HG03159 (cell line): ENCODE data around the gene ARHGEF10L.

Experiments
- ATAC-seq: cut with Tn5 transposase; IDR thresholded peaks from one replicate; pipeline ENCODE4 v1.9.1; 2021; ENCODE audit warnings: mild to moderate bottlenecking, moderate library complexity; ENCODE audit not compliant: unreplicated experiment

The ARHGEF10L gene

GRCh38 chr1:17630048-17630830, 90.7 kb downstream of the ARHGEF10L start:
- ATAC-seq = no peak

- ATAC-seq = no peak
Observed at GRCh38 chr1:17630986-17631385, 91.5 kb downstream of the ARHGEF10L start.

- ATAC-seq = no peak
Observed at GRCh38 chr1:17631410-17631809, 91.9 kb downstream of the ARHGEF10L start.

GRCh38 chr1:17632106-17632505, 92.6 kb downstream of the ARHGEF10L start:
- no peak for ATAC-seq

GRCh38 chr1:17632541-17633184, 93.2 kb downstream of the ARHGEF10L start:
- ATAC-seq = no peak

- no peak for ATAC-seq
Observed at GRCh38 chr1:17633654-17634053, 94.2 kb downstream of the ARHGEF10L start.

- no peak for ATAC-seq
Observed at GRCh38 chr1:17635276-17635675, 95.8 kb downstream of the ARHGEF10L start.

- ATAC-seq = no peak
Observed at GRCh38 chr1:17635811-17636210, 96.3 kb downstream of the ARHGEF10L start.

- ATAC-seq = no peak
Observed at GRCh38 chr1:17636612-17637011, 97.1 kb downstream of the ARHGEF10L start.

- no peak for ATAC-seq
Observed at GRCh38 chr1:17637055-17637454, 97.6 kb downstream of the ARHGEF10L start.

- ATAC-seq = no peak
Observed at GRCh38 chr1:17639703-17640340, 100.3 kb downstream of the ARHGEF10L start.

- ATAC-seq = no peak
Observed at GRCh38 chr1:17640393-17640792, 100.9 kb downstream of the ARHGEF10L start.

GRCh38 chr1:17640975-17641374, 101.5 kb downstream of the ARHGEF10L start:
- no peak for ATAC-seq

- ATAC-seq = no peak
Observed at GRCh38 chr1:17642169-17642568, 102.7 kb downstream of the ARHGEF10L start.

GRCh38 chr1:17642943-17643342, 103.4 kb downstream of the ARHGEF10L start:
- ATAC-seq = no peak

GRCh38 chr1:17643861-17644703, 104.6 kb downstream of the ARHGEF10L start:
- ATAC-seq = no peak

- ATAC-seq = no peak
Observed at GRCh38 chr1:17645068-17645911, 105.8 kb downstream of the ARHGEF10L start.

- no peak for ATAC-seq
Observed at GRCh38 chr1:17646444-17647280, 107.2 kb downstream of the ARHGEF10L start.

- no peak for ATAC-seq
Observed at GRCh38 chr1:17648457-17649145, 109.1 kb downstream of the ARHGEF10L start.
